CD4-positive, alpha-beta T cell (primary cell): ENCODE data around the gene CLDN22. TPM values are rescaled to one million over a fixed set of nuclear protein-coding genes. Genes with fewer than 3 reads are reported as not detected.

Source experiments
- ATAC-seq: fragments of 200-7000 bp; cut with Tn5 transposase; one replicate; pipeline ENCODE4 v1.10.0; 2022; ENCODE audit warnings: mild to moderate bottlenecking; ENCODE audit not compliant: poor library complexity
- CTCF ChIA-PET: fragments of 350-600 bp; sonication (Branson Sonifier 250); formaldehyde crosslinking; loops from one replicate; lab custom pipeline; 2021; ENCODE audit warnings: antibody characterized with exemption, inconsistent platforms; lab: Charles Lee
- POLR2A ChIA-PET: fragments of 350-600 bp; sonication (Branson Sonifier 250); formaldehyde crosslinking; loops from one replicate; lab custom pipeline; 2021; ENCODE audit warnings: antibody characterized with exemption, inconsistent platforms; lab: Charles Lee
- DNase-seq, 14 experiments: peaks; one replicate each; pipeline ENCODE4 v3.0.0-alpha.2; 2013 to 2020; ENCODE audit warnings: mixed read lengths in 2 of 14
- H3K27ac ChIP-seq, 2 donors: one replicate each; pipeline versions ENCODE4 v1.5.1 to v1.7.0; 2013; ENCODE audit warnings: low read length in 2 of 2, low read depth in 1 of 2, mild to moderate bottlenecking in 1 of 2
- H3K27me3 ChIP-seq, 2 experiments: 1 replicate in 1 of 2; 2 replicates in 1 of 2; pipeline versions ENCODE4 v1.6.1 to v1.7.0; 2013; ENCODE audit warnings: low read length in 2 of 2, control low read depth in 1 of 2, mild to moderate bottlenecking in 1 of 2, moderate library complexity in 1 of 2; ENCODE audit not compliant: insufficient read depth in 2 of 2, control insufficient read depth in 1 of 2
- H3K36me3 ChIP-seq: one replicate; pipeline ENCODE4 v1.6.1; 2013; ENCODE audit warnings: low read length, control low read depth; ENCODE audit not compliant: insufficient read depth
- H3K4me1 ChIP-seq: one replicate; pipeline ENCODE4 v1.6.1; 2013; ENCODE audit warnings: low read length, control low read depth; ENCODE audit not compliant: insufficient read depth
- H3K4me3 ChIP-seq: one replicate; pipeline ENCODE4 v1.5.1; 2013; ENCODE audit warnings: mild to moderate bottlenecking, low read length, moderate library complexity
- H3K9me3 ChIP-seq, 2 experiments: 1 replicate in 1 of 2; 2 replicates in 1 of 2; pipeline versions ENCODE4 v1.6.1 to v1.7.0; 2013; ENCODE audit warnings: low read length in 2 of 2, mild to moderate bottlenecking in 2 of 2, control low read depth in 1 of 2, moderate library complexity in 1 of 2; ENCODE audit not compliant: control insufficient read depth in 1 of 2, insufficient read depth in 1 of 2
- H3K27ac Mint-ChIP-seq: one replicate; pipeline ENCODE4 v1.8.0; 2020; ENCODE audit warnings: mixed read lengths
- H3K27me3 Mint-ChIP-seq: one replicate; pipeline ENCODE4 v1.8.0; 2021; ENCODE audit warnings: mixed read lengths
- H3K36me3 Mint-ChIP-seq: one replicate; pipeline ENCODE4 v1.8.0; 2021; ENCODE audit warnings: low read depth, mixed read lengths
- H3K4me1 Mint-ChIP-seq: one replicate; pipeline ENCODE4 v1.8.0; 2021; ENCODE audit warnings: low read depth, mixed read lengths
- H3K4me3 Mint-ChIP-seq: one replicate; pipeline ENCODE4 v1.8.0; 2020; ENCODE audit warnings: mild to moderate bottlenecking, mixed read lengths
- H3K9me3 Mint-ChIP-seq: one replicate; pipeline ENCODE4 v1.8.0; 2020; ENCODE audit warnings: mixed read lengths
- intact Hi-C, 2 experiments: fragments of 100-400 bp; cut with DNase I in 1 of 2; cut with micrococcal nuclease in 1 of 2; formaldehyde crosslinking; loops; one replicate each; pipeline versions ENCODE4 v1.15.1 to v1.9.0; 2023 to 2025; cut with DNase I, micrococcal nuclease
- total RNA-seq, 174 experiments: library from RNA in 2 of 174; stranded (reverse) in 2 of 174; gene quantifications; one replicate each; pipeline ENCODE4 v1.2.3 and lab custom pipeline; 2021 to 2026
- TF ChIP-seq, protein P1 (sequence below): fragments of 200-600 bp; IDR thresholded peaks from one replicate; pipeline ENCODE4 v1.8.0; 2022; ENCODE audit warnings: antibody characterized with exemption, mild to moderate bottlenecking

The CLDN22 gene
- total RNA-seq, 2 experiments from 2014 or later: not detected

- H3K27me3 Mint-ChIP-seq: peaks cover 6% of the 10 kb centered on the region
- Histone ChIP-seq H3K36me3 (no peaks in the 10 kb centered on the region), H3K27ac (no peak overlapping the region), H3K4me3 (no peak overlapping the region), H3K4me1 (no peaks in the 10 kb centered on the region), H3K9me3 (no peaks in the 10 kb centered on the region), H3K27me3 (peaks cover 0 to 3% of the 10 kb centered on the region in 2 experiments)
- ATAC-seq (no peak), DNase-seq (no peak)
- ChIA-PET CTCF (no interaction called here), POLR2A (no interaction called here)
- TF ChIP-seq, protein P1, sequence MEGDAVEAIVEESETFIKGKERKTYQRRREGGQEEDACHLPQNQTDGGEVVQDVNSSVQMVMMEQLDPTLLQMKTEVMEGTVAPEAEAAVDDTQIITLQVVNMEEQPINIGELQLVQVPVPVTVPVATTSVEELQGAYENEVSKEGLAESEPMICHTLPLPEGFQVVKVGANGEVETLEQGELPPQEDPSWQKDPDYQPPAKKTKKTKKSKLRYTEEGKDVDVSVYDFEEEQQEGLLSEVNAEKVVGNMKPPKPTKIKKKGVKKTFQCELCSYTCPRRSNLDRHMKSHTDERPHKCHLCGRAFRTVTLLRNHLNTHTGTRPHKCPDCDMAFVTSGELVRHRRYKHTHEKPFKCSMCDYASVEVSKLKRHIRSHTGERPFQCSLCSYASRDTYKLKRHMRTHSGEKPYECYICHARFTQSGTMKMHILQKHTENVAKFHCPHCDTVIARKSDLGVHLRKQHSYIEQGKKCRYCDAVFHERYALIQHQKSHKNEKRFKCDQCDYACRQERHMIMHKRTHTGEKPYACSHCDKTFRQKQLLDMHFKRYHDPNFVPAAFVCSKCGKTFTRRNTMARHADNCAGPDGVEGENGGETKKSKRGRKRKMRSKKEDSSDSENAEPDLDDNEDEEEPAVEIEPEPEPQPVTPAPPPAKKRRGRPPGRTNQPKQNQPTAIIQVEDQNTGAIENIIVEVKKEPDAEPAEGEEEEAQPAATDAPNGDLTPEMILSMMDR: no peak
- intact Hi-C loops: no loop called here
- H3K4me3 Mint-ChIP-seq: no peak overlapping the region
- H3K9me3 Mint-ChIP-seq: no peaks in the 10 kb centered on the region
- no peaks in the 10 kb centered on the region for H3K4me1 Mint-ChIP-seq
- H3K27ac Mint-ChIP-seq: no peak overlapping the region
- H3K36me3 Mint-ChIP-seq: no peaks in the 10 kb centered on the region
Measured at GRCh38 chr4:183360161-183360919, 40.3 kb upstream of the CLDN22 start.

GRCh38 chr4:183358215-183358755, 38.2 kb upstream of the CLDN22 start:
- H3K27ac Mint-ChIP-seq: no peak overlapping the region
- TF ChIP-seq, protein P1: no peak
- intact Hi-C loops: no loop called here
- H3K4me3 ChIP-seq: no peak overlapping the region
- no peak overlapping the region for H3K4me3 Mint-ChIP-seq
- H3K4me1 ChIP-seq: no peaks in the 10 kb centered on the region
- H3K36me3 ChIP-seq: no peaks in the 10 kb centered on the region
- POLR2A ChIA-PET: no interaction called here
- no peaks in the 10 kb centered on the region for H3K4me1 Mint-ChIP-seq
- peaks cover 0 to 3% of the 10 kb centered on the region in 2 experiments for H3K27me3 ChIP-seq
- peaks cover 15% of the 10 kb centered on the region for H3K27me3 Mint-ChIP-seq
- H3K27ac ChIP-seq: no peak overlapping the region
- ATAC-seq: no peak
- H3K9me3 ChIP-seq: no peaks in the 10 kb centered on the region
- no peaks in the 10 kb centered on the region for H3K36me3 Mint-ChIP-seq
- H3K9me3 Mint-ChIP-seq: no peaks in the 10 kb centered on the region
- DNase-seq: no peak
- CTCF ChIA-PET: no interaction called here

DNA sequence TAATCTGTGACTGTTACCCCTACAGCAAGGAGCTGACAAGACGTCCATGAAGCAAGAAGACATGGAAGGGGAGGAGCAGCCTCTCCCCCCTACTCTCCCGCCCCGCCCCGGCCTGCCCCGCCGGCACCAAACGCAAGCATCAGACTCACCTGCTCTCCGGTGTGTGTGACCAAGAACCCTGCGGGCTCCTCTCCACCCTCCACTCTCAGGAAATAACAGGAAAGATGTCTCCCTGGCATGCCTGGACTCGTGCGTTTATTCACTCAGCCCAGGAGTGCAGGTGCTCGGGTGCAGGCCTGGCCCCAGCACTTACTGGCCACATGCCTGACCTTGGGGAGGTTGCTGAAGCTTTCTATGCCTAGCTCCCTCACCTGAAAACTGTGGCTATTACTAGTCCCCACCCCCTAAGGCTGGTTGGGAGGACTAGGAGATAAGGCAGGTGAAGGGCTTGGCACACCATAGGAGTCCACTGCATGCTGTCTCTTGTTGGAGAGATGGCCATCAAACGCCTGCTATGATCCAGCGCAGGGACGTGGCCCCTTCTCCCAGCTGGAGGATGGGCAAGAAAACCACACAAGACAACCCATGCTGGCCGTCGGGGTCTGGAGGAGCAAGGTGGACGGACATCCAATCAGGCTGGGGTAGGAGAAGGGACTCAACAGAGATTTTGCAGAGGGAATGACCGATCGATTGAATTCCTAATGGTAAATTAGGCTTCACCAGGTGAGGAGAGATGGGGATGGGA, 37.0 kb upstream of the CLDN22 start:
- ATAC-seq: no peak
- Histone ChIP-seq H3K27me3 (peaks cover 0 to 3% of the 10 kb centered on the region in 2 experiments), H3K36me3 (no peaks in the 10 kb centered on the region), H3K4me1 (no peaks in the 10 kb centered on the region), H3K27ac (no peak overlapping the region), H3K4me3 (no peak overlapping the region), H3K9me3 (no peaks in the 10 kb centered on the region)
- Mint-ChIP-seq H3K27me3 (peaks cover 19% of the 10 kb centered on the region), H3K36me3 (no peaks in the 10 kb centered on the region), H3K9me3 (no peaks in the 10 kb centered on the region), H3K4me1 (no peaks in the 10 kb centered on the region), H3K27ac (no peak overlapping the region), H3K4me3 (no peak overlapping the region)
- ChIA-PET POLR2A (no interaction called here), CTCF (no interaction called here)
- no peak for DNase-seq
- TF ChIP-seq, protein P1: no peak
- intact Hi-C loops: no loop called here
